SJCRH30 (cell line): ENCODE measurements around the gene VAT1L. TPM values are rescaled to one million over a fixed set of nuclear protein-coding genes. Genes with fewer than 3 reads are reported as not detected.
"Not testable (repeated sequence)": the region's sequence is repeated elsewhere in the genome, so short reads cannot be mapped to it uniquely, and the experiment has no call there.

Experiments
- DNase-seq, 2 experiments: peaks; one replicate each; pipeline ENCODE4 v3.0.0-alpha.2; 2015 to 2020
- H3K27ac ChIP-seq: fragments of 250-450 bp; sonication (Bioruptor Pico); 2 replicates; pipeline ENCODE4 v1.5.1; 2020; ENCODE audit warnings: mild to moderate bottlenecking, moderate library complexity
- H3K27me3 ChIP-seq: fragments of 250-450 bp; sonication (Bioruptor Pico); 2 replicates; pipeline ENCODE4 v1.5.1; 2020; ENCODE audit warnings: mild to moderate bottlenecking, moderate library complexity
- H3K36me3 ChIP-seq: fragments of 250-450 bp; sonication (Bioruptor Pico); 2 replicates; pipeline ENCODE4 v1.5.1; 2020; ENCODE audit warnings: mild to moderate bottlenecking, moderate library complexity
- H3K4me1 ChIP-seq: fragments of 250-450 bp; sonication (Bioruptor Pico); 2 replicates; pipeline ENCODE4 v1.5.1; 2020; ENCODE audit warnings: mild to moderate bottlenecking, moderate library complexity
- H3K4me3 ChIP-seq: fragments of 250-450 bp; sonication (Bioruptor Pico); 2 replicates; pipeline ENCODE4 v1.5.1; 2020; ENCODE audit warnings: mild to moderate bottlenecking, moderate library complexity
- H3K9me3 ChIP-seq: fragments of 250-450 bp; sonication (Bioruptor Pico); replicated peaks from 2 replicates; pipeline ENCODE4 v1.5.1; 2020; ENCODE audit warnings: mild to moderate bottlenecking, moderate library complexity
- total RNA-seq: library from RNA; depleted of rRNA; stranded (reverse); fragments of >200 nt; shearing (Covaris generic); gene quantifications from 2 replicates; pipeline ENCODE4 v1.2.3, GENCODE V29; 2014

The VAT1L gene
- total RNA-seq, 1 experiment from 2014 or later = not detected

DNA sequence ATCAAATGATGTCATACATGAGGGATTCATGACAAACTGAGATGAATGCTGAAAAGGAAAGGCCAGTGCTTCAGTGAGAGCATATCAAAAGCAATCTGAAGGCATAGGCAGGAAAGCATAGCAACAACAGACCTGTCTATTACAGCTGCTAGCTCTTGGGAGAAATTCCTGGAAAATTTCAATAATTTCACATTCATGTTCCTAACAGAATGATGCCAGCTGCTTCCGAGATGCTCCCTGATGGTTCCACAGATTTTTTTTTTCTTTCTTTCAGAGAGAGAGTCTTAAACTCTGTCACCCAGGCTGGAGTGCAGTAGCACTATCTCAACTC is 183.7 kb downstream of the VAT1L start:
- DNase-seq = no peak

DNA sequence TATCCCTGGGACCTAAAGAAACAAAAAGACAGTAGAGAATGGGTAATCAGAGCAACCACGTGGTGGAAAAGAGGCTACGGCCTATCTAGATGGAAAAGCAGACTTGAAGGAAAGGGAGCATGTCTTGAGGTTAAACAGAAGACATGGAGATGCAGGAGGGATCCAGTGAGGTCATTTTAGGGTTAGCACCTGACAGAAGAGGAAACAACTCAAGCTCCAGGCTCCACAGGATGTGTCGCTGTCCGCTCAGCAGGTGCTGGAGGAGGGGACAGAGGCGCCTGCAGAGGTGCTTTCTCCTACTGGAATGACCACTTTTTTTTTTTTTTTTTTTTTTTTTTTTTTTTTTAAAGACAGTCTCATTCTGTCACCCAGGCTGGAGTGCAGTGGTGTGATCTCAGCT is 186.5 kb downstream of the VAT1L start:
- H3K27me3 ChIP-seq = no peaks in the 10 kb centered on the region
- H3K4me1 ChIP-seq = no peaks in the 10 kb centered on the region
- no peak overlapping the region for H3K27ac ChIP-seq
- DNase-seq = peak in 1 of 2 experiments; percentile 12
- no peak overlapping the region for H3K4me3 ChIP-seq
- H3K36me3 ChIP-seq = no peaks in the 10 kb centered on the region
- no peaks in the 10 kb centered on the region for H3K9me3 ChIP-seq

More for the DNA sequence above, 183.7 kb downstream of the VAT1L start:
- H3K9me3 ChIP-seq = no peaks in the 10 kb centered on the region
- H3K36me3 ChIP-seq = no peaks in the 10 kb centered on the region
- no peak overlapping the region for H3K27ac ChIP-seq
- H3K4me3 ChIP-seq = no peak overlapping the region
- no peaks in the 10 kb centered on the region for H3K27me3 ChIP-seq
- no peaks in the 10 kb centered on the region for H3K4me1 ChIP-seq

DNA sequence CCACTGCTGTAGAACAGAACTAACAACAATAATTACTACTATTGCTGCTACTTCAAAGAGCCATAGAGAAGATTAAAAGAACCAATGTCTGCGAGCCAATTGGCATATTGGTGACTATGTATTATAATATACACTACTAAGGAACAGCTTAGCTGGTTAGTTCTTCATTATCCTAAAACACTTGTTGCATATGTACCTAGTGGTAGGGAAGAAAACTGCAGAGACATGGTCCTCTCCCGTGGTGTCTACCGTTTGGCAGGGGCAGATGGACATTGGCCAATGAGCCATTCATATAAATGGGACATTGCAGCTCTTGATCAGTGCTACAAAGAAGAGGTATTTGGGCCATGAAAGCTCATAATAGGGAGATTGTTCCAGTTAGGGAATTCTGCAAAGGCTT is 187.6 kb downstream of the VAT1L start:
- no peaks in the 10 kb centered on the region for H3K36me3 ChIP-seq

DNA sequence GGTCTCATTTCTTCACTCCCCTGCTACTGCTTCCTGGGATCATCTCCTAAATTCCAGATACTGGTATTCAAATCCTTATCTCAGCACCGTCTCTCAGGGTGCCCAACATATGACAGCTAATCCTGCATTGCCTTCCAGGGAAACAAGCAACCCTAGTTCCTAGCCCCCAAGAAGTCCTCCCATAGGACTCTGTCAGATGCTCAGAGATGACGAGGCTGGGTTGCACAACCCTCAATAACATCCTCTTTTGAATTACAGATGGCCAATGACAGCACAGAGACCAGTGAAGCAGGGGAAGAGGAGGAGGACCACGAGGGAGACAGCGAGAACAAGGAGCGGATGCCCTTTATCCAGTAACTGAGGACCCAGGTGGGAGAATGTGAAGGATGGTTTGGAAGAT is 189.0 kb downstream of the VAT1L start:
- H3K4me1 ChIP-seq = no peaks in the 10 kb centered on the region
- no peak overlapping the region for H3K27ac ChIP-seq
- no peaks in the 10 kb centered on the region for H3K9me3 ChIP-seq
- no peaks in the 10 kb centered on the region for H3K36me3 ChIP-seq
- H3K4me3 ChIP-seq = no peak overlapping the region
- H3K27me3 ChIP-seq = no peaks in the 10 kb centered on the region
- DNase-seq = no peak

More for the DNA sequence above, 187.6 kb downstream of the VAT1L start:
- DNase-seq = no peak
- no peak overlapping the region for H3K4me3 ChIP-seq
- no peaks in the 10 kb centered on the region for H3K4me1 ChIP-seq
- no peak overlapping the region for H3K27ac ChIP-seq
- H3K9me3 ChIP-seq = no peaks in the 10 kb centered on the region
- no peaks in the 10 kb centered on the region for H3K27me3 ChIP-seq

DNA sequence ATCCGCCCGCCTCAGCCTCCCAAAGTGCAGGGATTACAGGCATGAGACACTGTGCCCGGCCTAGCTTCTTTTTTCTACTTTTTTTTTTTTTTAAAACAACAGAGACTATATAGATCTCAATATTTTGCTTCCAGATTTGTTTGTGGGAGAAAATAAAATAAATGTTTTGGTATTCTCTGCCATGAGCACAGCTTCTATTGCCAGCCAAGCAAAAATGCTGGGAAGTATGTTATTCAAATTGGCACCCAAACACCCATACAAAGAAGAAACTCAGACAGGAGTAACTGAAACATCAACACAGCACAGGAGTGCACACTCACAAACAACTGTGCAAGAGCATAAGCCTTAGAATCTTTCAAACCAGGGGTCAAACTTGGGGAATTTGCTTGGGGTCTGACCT is 196.7 kb downstream of the VAT1L start:
- Histone ChIP-seq H3K4me3 (no peak overlapping the region), H3K36me3 (no peaks in the 10 kb centered on the region), H3K4me1 (no peaks in the 10 kb centered on the region), H3K27ac (no peak overlapping the region), H3K9me3 (no peaks in the 10 kb centered on the region), H3K27me3 (no peaks in the 10 kb centered on the region)
- no peak for DNase-seq

DNA sequence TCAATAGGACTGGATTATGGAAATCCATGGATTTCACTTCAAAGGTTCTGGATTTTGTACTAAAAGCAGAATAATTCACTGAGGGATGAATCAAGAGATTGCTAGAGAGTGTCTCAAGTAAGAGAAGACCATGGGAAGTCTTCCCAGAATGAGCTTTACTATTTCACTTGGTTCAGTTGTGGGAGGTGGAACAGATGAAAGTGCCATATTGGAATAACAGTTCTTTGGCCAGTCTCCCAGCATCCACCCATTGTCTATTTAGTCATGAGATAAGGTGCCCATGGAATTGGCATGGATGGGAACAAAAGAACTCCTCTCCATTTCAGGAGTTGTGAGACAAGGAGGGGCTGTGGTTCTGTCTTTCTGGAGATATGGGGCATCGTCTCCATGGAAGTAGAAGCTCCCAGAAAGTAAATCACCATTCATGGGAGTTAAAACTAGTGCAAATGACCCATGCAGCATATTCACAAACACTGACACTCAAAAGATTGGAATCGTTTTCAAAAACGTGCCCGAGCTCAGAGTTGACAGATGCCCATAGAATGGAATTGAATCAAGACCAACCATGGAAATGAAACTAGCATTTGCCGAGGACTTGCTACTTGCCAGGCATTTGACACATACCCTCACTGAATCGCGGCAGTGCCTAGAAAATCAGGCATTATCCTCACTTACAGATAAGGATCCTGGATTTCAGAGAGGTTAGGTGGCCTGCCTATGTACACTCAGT is 197.8 kb downstream of the VAT1L start:
- Histone ChIP-seq H3K27me3 (no peaks in the 10 kb centered on the region), H3K36me3 (no peaks in the 10 kb centered on the region), H3K9me3 (no peaks in the 10 kb centered on the region), H3K27ac (no peak overlapping the region), H3K4me1 (no peaks in the 10 kb centered on the region), H3K4me3 (no peak overlapping the region)
- no peak for DNase-seq

DNA sequence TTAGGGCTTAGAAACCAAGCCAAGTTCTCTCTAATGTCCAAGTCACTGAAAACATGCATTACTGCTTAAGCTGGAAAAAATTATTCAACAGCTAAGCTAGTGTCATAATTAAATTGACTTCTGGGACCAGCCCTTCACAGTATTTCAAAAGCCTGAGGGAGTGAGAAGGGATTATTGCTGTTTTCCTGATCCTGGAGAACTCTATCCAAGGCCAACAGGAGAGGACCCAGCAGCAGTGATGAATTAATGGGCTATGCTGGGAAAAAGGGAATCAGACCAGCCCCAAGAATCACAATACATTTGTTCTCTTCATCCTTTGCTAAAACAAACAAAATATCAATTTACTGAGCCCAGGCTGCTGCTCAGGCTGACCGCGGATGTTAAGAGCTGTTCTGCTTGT is 199.4 kb downstream of the VAT1L start:
- H3K4me3 ChIP-seq = no peak overlapping the region
- H3K4me1 ChIP-seq = no peaks in the 10 kb centered on the region
- no peak overlapping the region for H3K27ac ChIP-seq

DNA sequence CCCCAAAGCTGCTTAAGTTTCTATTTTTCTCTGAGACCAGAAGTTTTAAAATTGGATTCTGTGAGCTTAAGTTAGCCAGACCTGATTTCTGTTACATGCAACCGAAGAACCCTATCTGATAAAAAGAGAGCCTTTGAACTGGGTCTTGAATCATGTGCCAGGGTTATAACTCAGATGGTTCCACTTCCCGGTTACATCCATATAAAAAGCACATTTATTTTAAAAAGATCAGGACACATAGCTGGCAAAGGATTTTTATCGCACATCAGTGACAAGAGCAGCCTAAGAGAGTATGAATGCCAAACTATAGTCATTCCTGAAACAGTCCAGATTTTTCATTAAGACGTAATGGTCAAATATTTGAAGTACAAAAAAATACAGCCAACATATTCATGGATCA is 201.5 kb downstream of the VAT1L start:
- H3K4me1 ChIP-seq = no peaks in the 10 kb centered on the region

More for the DNA sequence above, 199.4 kb downstream of the VAT1L start:
- no peak for DNase-seq
- H3K36me3 ChIP-seq = no peaks in the 10 kb centered on the region
- H3K27me3 ChIP-seq = no peaks in the 10 kb centered on the region
- H3K9me3 ChIP-seq = no peaks in the 10 kb centered on the region

DNA sequence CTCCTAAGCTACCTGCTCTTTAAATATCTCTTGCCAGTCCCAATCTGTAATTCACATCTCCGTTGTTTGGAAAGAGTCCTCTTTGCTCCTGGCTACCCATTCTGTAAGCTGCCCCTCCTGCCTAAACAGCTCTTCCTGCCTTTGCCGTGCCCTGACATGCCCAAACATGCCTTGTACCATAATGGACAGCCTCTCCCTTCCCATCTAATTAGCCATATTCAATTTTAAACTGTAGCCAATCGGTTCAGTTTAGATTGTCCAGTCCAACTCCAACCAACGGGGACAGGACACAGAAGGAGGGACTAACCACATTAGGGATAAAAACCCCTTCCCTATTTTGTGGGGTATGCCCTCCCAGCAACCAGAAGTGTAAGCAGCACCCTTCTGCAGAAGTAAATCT is 203.3 kb downstream of the VAT1L start:
- no peak overlapping the region for H3K4me3 ChIP-seq
- no peak for DNase-seq
- H3K4me1 ChIP-seq = no peaks in the 10 kb centered on the region

More for the DNA sequence above, 201.5 kb downstream of the VAT1L start:
- H3K27ac ChIP-seq = no peak overlapping the region
- no peak for DNase-seq
- no peaks in the 10 kb centered on the region for H3K27me3 ChIP-seq
- no peaks in the 10 kb centered on the region for H3K9me3 ChIP-seq
- H3K36me3 ChIP-seq = no peaks in the 10 kb centered on the region
- no peak overlapping the region for H3K4me3 ChIP-seq

DNA sequence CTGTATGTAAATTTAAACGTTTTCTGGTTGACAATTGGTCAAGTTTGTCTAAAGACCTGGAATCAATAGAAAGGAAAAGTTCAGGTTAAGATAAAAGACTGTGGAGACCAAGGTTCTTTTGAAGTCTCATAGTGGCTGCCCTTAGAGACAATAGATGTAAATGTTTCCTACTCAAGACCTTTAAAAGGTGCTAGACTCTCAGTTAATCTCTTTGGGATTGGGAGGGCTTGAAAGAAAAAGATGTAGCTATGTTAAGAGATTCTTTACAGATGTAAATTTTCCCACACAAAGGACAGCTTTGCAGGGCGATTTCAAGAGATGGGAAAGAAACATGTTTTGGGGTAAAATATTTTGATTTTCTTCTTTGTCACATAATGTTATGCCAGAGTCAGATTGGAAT is 204.0 kb downstream of the VAT1L start:
- H3K9me3 ChIP-seq, H3K4me3 ChIP-seq, H3K27me3 ChIP-seq, H3K4me1 ChIP-seq, DNase-seq, H3K36me3 ChIP-seq, H3K27ac ChIP-seq: not testable (repeated sequence)

More for the DNA sequence above, 203.3 kb downstream of the VAT1L start:
- H3K27ac ChIP-seq = no peak overlapping the region
- H3K36me3 ChIP-seq = no peaks in the 10 kb centered on the region
- H3K27me3 ChIP-seq = no peaks in the 10 kb centered on the region
- H3K9me3 ChIP-seq = no peaks in the 10 kb centered on the region

DNA sequence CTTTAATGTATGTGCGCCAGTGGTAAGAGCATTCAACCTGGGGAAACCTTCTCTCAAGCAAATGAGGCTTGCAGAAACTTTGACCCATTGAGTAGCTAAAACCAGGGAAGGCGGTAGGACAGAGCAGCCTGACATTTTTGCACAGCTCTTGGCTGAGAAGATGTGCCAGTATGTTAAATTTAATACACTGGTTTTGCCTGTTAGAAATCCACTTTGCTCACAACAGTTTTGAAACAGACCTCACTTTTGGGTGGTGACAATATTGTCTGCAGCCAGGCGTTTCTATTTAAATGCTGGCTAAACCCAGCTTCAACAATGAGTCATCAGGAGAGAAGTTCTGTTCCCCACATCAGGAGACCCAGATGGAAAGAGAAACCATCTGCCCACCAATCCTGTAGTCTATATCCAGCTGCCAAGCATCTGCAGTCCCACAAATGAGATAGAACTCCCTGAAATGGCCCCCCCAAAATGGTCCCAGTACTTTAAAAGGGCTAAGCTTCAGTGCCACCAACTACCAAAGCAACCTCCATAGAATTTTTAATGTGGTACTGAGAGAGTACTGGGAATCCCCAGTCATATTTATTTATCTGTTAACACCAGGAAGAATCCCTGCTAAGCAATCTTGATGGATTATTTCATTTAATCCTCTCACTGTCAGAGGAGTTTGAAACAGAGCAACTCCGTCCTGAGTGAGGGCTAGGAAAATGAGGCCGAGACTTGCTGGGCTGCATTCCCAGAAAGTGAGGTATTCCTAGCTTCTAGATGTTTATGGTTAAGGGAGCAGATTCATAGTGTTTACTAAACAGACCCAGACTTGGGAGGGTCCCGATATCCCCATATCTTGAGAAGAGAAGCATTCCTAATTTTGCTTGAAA is 205.0 kb downstream of the VAT1L start:
- Histone ChIP-seq H3K4me1 (no peaks in the 10 kb centered on the region), H3K9me3 (no peaks in the 10 kb centered on the region), H3K4me3 (no peak overlapping the region), H3K27me3 (no peaks in the 10 kb centered on the region), H3K36me3 (no peaks in the 10 kb centered on the region), H3K27ac (no peak overlapping the region)
- DNase-seq = no peak

DNA sequence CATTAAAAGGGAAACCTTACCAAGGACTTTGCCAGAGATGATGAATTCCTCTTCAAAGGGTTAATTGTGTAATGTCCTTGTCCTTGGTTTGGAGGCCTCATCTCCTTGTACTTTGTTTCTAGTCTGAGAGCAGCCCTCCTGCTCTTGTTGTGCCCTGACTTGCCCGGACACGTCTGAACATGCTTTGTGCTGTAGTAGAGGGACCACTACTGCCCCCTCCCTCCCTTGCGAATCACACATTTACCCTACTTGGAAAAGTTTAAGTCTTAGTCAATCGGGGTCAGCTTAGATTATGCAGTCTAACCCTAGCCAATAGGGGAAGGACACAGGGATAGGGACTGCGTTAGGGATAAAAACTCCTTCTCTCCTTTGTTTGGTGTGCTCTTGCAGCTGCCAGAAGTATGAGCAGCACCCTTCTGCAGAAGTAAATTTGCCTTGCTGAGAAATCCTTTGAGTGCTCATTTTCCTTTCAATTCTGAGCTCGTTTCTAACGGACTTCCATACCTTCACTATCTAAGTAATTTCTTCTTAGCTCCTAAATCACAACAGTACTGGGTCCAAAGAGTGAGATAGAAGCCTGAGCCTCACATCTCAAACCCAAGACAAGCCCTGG is 207.6 kb downstream of the VAT1L start:
- no peak overlapping the region for H3K4me3 ChIP-seq

DNA sequence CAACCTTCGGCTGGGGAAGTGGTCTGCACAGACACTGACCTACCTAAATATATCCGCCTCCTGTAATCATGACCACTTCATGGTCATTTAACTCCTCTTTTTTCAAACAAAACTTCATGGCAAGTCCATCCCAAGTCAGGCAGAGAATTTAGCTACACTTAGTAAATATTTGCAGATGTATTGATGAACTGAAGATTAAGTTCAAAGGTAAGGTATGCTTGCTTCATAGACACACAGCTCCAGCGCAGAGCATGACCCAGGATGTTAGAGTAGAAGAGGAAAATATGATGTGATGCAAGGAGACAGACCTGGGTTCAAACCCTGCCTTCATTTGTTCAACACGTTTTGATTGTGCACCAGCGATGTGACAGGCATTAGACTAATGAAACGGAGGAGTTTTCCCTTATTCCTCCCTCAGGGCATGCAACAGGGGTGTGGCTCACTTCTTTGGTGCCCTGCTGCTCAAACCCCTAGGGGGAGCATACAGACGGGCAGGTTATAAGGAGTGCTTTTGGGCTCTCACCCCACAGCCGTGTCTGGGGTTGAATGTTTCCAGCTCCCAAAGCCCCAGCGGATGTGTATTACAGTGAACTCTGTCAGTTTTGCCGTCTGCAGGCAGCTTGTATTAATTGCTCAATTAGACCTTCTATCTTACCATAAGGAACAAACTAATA is 210.1 kb downstream of the VAT1L start:
- Histone ChIP-seq H3K36me3 (no peaks in the 10 kb centered on the region), H3K27ac (no peak overlapping the region), H3K27me3 (no peaks in the 10 kb centered on the region), H3K4me1 (no peaks in the 10 kb centered on the region), H3K4me3 (no peak overlapping the region), H3K9me3 (no peaks in the 10 kb centered on the region)
- no peak for DNase-seq

More for the DNA sequence above, 207.6 kb downstream of the VAT1L start:
- no peaks in the 10 kb centered on the region for H3K27me3 ChIP-seq
- DNase-seq = no peak
- H3K36me3 ChIP-seq = no peaks in the 10 kb centered on the region
- no peaks in the 10 kb centered on the region for H3K9me3 ChIP-seq
- H3K27ac ChIP-seq = no peak overlapping the region
- no peaks in the 10 kb centered on the region for H3K4me1 ChIP-seq

DNA sequence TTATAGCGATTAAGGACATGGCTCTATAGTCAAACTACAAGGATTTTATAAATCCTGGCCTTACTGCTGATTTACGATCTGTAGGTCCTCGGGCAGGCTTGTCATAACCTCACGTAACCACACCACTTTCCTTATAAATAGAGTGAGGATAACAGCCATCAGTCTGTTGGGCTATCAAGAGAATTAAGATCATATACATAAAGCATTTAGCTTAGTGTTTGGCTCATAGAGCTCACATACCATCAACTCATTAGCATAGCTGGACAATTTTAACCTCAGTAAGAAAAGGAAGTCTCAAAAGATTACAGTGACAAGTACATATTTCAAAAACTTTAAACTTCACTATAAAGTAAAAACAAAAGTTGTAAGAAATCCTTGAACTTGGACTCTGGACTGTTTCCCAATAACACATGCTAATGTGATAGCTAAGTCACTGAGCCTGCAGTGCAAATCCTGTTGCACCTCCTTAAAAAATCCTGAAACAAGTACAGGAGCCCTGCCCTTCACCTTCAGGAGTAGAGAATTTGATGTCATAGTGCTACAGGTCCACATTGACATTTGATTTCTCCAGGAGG is 213.2 kb downstream of the VAT1L start:
- H3K36me3 ChIP-seq = no peaks in the 10 kb centered on the region
- no peaks in the 10 kb centered on the region for H3K4me1 ChIP-seq
- H3K4me3 ChIP-seq = no peak overlapping the region
- H3K27me3 ChIP-seq = no peaks in the 10 kb centered on the region
- no peak overlapping the region for H3K27ac ChIP-seq
- H3K9me3 ChIP-seq = no peaks in the 10 kb centered on the region
- no peak for DNase-seq
